Astrocyte (in vitro differentiated cells and primary cell): Measurements from ENCODE around the gene MAP1LC3B. TPM values are rescaled to one million over a fixed set of nuclear protein-coding genes. Genes with fewer than 3 reads are reported as not detected.

Experiments
- DNase-seq: peaks from one replicate; pipeline ENCODE4 v3.0.0-alpha.2; 2010; ENCODE audit warnings: low read depth
- FAIRE-seq: peaks from 2 replicates; lab custom pipeline; 2011; peaks lifted over from hg19 to GRCh38; lab: Jason Lieb, UNC
- H2AFZ ChIP-seq: 2 replicates; pipeline ENCODE4 v1.6.0; 2012; ENCODE audit warnings: low read depth, low read length, inconsistent platforms
- H3K27ac ChIP-seq: 2 replicates; pipeline ENCODE4 v1.5.1; 2011; ENCODE audit warnings: low read depth, low read length, inconsistent platforms
- H3K27me3 ChIP-seq: 2 replicates; pipeline ENCODE4 v1.6.0; 2011; ENCODE audit warnings: low read length, inconsistent platforms; ENCODE audit not compliant: insufficient read depth
- H3K36me3 ChIP-seq: 2 replicates; pipeline ENCODE4 v1.5.1; 2011; ENCODE audit warnings: low read length, inconsistent platforms; ENCODE audit not compliant: insufficient read depth
- H3K4me1 ChIP-seq: 2 replicates; pipeline ENCODE4 v1.5.1; 2011; ENCODE audit warnings: low read length, inconsistent platforms; ENCODE audit not compliant: insufficient read depth
- H3K4me2 ChIP-seq: 2 replicates; pipeline ENCODE4 v1.6.0; 2012; ENCODE audit warnings: low read length, inconsistent platforms
- H3K4me3 ChIP-seq: 2 replicates; pipeline ENCODE4 v1.5.1; 2011; ENCODE audit warnings: low read depth, mild to moderate bottlenecking, low read length, inconsistent platforms; ENCODE audit not compliant: insufficient read depth
- H3K79me2 ChIP-seq: 2 replicates; pipeline ENCODE4 v1.6.0; 2012; ENCODE audit warnings: mild to moderate bottlenecking, low read length, inconsistent platforms; ENCODE audit not compliant: insufficient read depth
- H3K9ac ChIP-seq: 2 replicates; pipeline ENCODE4 v1.6.0; 2012; ENCODE audit warnings: mild to moderate bottlenecking, low read length, inconsistent platforms
- H3K9me3 ChIP-seq: 2 replicates; pipeline ENCODE4 v1.5.1; 2012; ENCODE audit warnings: low read depth, mild to moderate bottlenecking, low read length, inconsistent platforms; ENCODE audit not compliant: insufficient read depth
- H4K20me1 ChIP-seq: 2 replicates; pipeline ENCODE4 v1.6.0; 2012; ENCODE audit warnings: low read length, inconsistent platforms; ENCODE audit not compliant: insufficient read depth
- H3K27ac Mint-ChIP-seq: one replicate; pipeline ENCODE4 v1.8.0; 2021; ENCODE audit warnings: mild to moderate bottlenecking, mixed read lengths; ENCODE audit not compliant: unreplicated experiment
- H3K27me3 Mint-ChIP-seq: one replicate; pipeline ENCODE4 v1.8.0; 2021; ENCODE audit warnings: low read depth, mixed read lengths; ENCODE audit not compliant: unreplicated experiment
- H3K36me3 Mint-ChIP-seq: one replicate; pipeline ENCODE4 v1.8.0; 2021; ENCODE audit warnings: low read depth, mixed read lengths; ENCODE audit not compliant: unreplicated experiment
- H3K4me1 Mint-ChIP-seq: one replicate; pipeline ENCODE4 v1.8.0; 2021; ENCODE audit warnings: low read depth, mixed read lengths; ENCODE audit not compliant: unreplicated experiment
- H3K4me3 Mint-ChIP-seq: one replicate; pipeline ENCODE4 v1.8.0; 2021; ENCODE audit warnings: mild to moderate bottlenecking, moderate library complexity, mixed read lengths; ENCODE audit not compliant: unreplicated experiment
- H3K9me3 Mint-ChIP-seq: one replicate; pipeline ENCODE4 v1.8.0; 2021; ENCODE audit warnings: mild to moderate bottlenecking, mixed read lengths; ENCODE audit not compliant: unreplicated experiment
- CTCF ChIP-seq: IDR thresholded peaks from 2 replicates; pipeline ENCODE4 v1.5.1; 2011; ENCODE audit warnings: low read depth, mild to moderate bottlenecking, inconsistent platforms, low read length, moderate library complexity; ENCODE audit not compliant: insufficient read depth
- EZH2 ChIP-seq: IDR thresholded peaks from 2 replicates; pipeline ENCODE4 v1.6.1; 2012; ENCODE audit warnings: mild to moderate bottlenecking, low read length, inconsistent platforms; ENCODE audit not compliant: insufficient read depth
- total RNA-seq: library from RNA; stranded (reverse); gene quantifications from 2 replicates; pipeline ENCODE4 v1.2.1, GENCODE V29; 2021

MAP1LC3B gene
- total RNA-seq, 1 donor from 2014 or later = 221 TPM

GRCh38 chr16:87415441-87415840, 23.3 kb downstream of the MAP1LC3B start:
- TF ChIP-seq EZH2 = no peak
- no peak for TF ChIP-seq CTCF
- H3K36me3 Mint-ChIP-seq = peaks cover 21% of the 10 kb centered on the region

GRCh38 chr16:87416826-87417527, 24.8 kb downstream of the MAP1LC3B start:
- no peak overlapping the region for H3K27ac Mint-ChIP-seq
- peaks cover 21% of the 10 kb centered on the region for H3K36me3 Mint-ChIP-seq

More at GRCh38 chr16:87415441-87415840, 23.3 kb downstream of the MAP1LC3B start:
- no peak overlapping the region for H2AFZ ChIP-seq
- no peak overlapping the region for H3K4me2 ChIP-seq
- no peaks in the 10 kb centered on the region for H3K4me1 ChIP-seq
- no peak overlapping the region for H3K4me3 ChIP-seq
- H3K36me3 ChIP-seq = peaks cover 19% of the 10 kb centered on the region
- no peaks in the 10 kb centered on the region for H3K79me2 ChIP-seq
- Mint-ChIP-seq H3K4me1 (no peaks in the 10 kb centered on the region), H3K27ac (no peak overlapping the region), H3K4me3 (no peak overlapping the region), H3K9me3 (no peaks in the 10 kb centered on the region), H3K27me3 (no peaks in the 10 kb centered on the region)
- H3K9me3 ChIP-seq = no peaks in the 10 kb centered on the region
- DNase-seq (no peak), FAIRE-seq (no peak)
- H3K27me3 ChIP-seq = no peaks in the 10 kb centered on the region
- H3K27ac ChIP-seq = no peak overlapping the region
- H3K9ac ChIP-seq = no peak overlapping the region
- H4K20me1 ChIP-seq = peaks cover 27% of the 10 kb centered on the region

More at GRCh38 chr16:87416826-87417527, 24.8 kb downstream of the MAP1LC3B start:
- peaks cover 26% of the 10 kb centered on the region for H4K20me1 ChIP-seq
- no peak overlapping the region for H3K27ac ChIP-seq
- peaks cover 20% of the 10 kb centered on the region for H3K36me3 ChIP-seq
- Mint-ChIP-seq H3K4me3 (no peak overlapping the region), H3K9me3 (peaks cover 2% of the 10 kb centered on the region), H3K27me3 (no peaks in the 10 kb centered on the region), H3K4me1 (no peaks in the 10 kb centered on the region)
- no peak overlapping the region for H3K4me2 ChIP-seq
- peak; percentile 60 for FAIRE-seq
- H3K9me3 ChIP-seq = no peaks in the 10 kb centered on the region
- no peak overlapping the region for H3K4me3 ChIP-seq
- H2AFZ ChIP-seq = no peak overlapping the region
- H3K79me2 ChIP-seq = no peaks in the 10 kb centered on the region
- no peak overlapping the region for H3K9ac ChIP-seq
- TF ChIP-seq EZH2 (no peak), CTCF (peak; percentile 91)
- H3K4me1 ChIP-seq = no peaks in the 10 kb centered on the region
- H3K27me3 ChIP-seq = no peaks in the 10 kb centered on the region
- peak; percentile 30 for DNase-seq
